Activated CD4-positive, CD25-positive, alpha-beta regulatory T cell treated with anti-CD3 and anti-CD28 coated beads, Interleukin-2, amount 50 U/mL, for 72 hours (primary cell): ENCODE measurements around the gene LTBP3.
A peak's percentile ranks its signal among the peaks of the same experiment; 100 is the strongest.

Experiments used
- DNase-seq: peaks from one replicate; pipeline ENCODE4 v3.0.0; 2021

The LTBP3 gene

GRCh38 chr11:65505466-65506289, 52.5 kb downstream of the LTBP3 start:
- no peak for DNase-seq

GRCh38 chr11:65504674-65505465, 53.3 kb downstream of the LTBP3 start:
- DNase-seq: no peak

GRCh38 chr11:65503949-65504673, 54.0 kb downstream of the LTBP3 start:
- DNase-seq: no peak

DNA sequence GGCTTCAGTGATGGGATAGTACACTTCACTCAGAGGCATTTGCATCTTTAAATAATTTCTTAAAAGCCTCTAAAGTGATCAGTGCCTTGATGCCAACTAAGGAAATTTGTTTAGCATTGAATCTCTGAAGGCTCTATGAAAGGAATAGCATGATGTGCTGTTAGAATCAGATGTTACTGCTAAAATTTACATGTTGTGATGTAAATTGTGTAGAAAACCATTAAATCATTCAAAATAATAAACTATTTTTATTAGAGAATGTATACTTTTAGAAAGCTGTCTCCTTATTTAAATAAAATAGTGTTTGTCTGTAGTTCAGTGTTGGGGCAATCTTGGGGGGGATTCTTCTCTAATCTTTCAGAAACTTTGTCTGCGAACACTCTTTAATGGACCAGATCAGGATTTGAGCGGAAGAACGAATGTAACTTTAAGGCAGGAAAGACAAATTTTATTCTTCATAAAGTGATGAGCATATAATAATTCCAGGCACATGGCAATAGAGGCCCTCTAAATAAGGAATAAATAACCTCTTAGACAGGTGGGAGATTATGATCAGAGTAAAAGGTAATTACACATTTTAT, 54.7 kb downstream of the LTBP3 start:
- no peak for DNase-seq

DNA sequence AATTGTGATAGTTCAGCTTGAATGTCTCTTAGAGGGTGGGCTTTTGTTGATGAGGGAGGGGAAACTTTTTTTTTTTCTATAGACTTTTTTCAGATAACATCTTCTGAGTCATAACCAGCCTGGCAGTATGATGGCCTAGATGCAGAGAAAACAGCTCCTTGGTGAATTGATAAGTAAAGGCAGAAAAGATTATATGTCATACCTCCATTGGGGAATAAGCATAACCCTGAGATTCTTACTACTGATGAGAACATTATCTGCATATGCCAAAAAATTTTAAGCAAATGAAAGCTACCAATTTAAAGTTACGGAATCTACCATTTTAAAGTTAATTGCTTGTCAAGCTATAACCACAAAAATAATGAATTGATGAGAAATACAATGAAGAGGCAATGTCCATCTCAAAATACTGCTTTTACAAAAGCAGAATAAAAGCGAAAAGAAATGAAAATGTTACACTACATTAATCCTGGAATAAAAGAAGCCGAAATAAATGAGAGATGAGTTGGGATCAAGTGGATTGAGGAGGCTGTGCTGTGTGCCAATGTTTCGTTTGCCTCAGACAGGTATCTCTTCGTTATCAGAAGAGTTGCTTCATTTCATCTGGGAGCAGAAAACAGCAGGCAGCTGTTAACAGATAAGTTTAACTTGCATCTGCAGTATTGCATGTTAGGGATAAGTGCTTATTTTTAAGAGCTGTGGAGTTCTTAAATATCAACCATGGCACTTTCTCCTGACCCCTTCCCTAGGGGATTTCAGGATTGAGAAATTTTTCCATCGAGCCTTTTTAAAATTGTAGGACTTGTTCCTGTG, 55.4 kb downstream of the LTBP3 start:
- no peak for DNase-seq

GRCh38 chr11:65502274-65502554, 55.9 kb downstream of the LTBP3 start:
- no peak for DNase-seq

DNA sequence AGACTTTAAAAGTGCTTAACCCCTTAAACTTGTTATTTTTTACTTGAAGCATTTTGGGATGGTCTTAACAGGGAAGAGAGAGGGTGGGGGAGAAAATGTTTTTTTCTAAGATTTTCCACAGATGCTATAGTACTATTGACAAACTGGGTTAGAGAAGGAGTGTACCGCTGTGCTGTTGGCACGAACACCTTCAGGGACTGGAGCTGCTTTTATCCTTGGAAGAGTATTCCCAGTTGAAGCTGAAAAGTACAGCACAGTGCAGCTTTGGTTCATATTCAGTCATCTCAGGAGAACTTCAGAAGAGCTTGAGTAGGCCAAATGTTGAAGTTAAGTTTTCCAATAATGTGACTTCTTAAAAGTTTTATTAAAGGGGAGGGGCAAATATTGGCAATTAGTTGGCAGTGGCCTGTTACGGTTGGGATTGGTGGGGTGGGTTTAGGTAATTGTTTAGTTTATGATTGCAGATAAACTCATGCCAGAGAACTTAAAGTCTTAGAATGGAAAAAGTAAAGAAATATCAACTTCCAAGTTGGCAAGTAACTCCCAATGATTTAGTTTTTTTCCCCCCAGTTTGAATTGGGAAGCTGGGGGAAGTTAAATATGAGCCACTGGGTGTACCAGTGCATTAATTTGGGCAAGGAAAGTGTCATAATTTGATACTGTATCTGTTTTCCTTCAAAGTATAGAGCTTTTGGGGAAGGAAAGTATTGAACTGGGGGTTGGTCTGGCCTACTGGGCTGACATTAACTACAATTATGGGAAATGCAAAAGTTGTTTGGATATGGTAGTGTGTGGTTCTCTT, 56.5 kb downstream of the LTBP3 start:
- DNase-seq: peak; percentile 23

DNA sequence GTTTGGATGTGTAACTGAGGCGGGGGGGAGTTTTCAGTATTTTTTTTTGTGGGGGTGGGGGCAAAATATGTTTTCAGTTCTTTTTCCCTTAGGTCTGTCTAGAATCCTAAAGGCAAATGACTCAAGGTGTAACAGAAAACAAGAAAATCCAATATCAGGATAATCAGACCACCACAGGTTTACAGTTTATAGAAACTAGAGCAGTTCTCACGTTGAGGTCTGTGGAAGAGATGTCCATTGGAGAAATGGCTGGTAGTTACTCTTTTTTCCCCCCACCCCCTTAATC, 57.0 kb downstream of the LTBP3 start:
- DNase-seq: no peak

- no peak for DNase-seq
Measured at GRCh38 chr11:65500387-65501185, 57.6 kb downstream of the LTBP3 start.

DNA sequence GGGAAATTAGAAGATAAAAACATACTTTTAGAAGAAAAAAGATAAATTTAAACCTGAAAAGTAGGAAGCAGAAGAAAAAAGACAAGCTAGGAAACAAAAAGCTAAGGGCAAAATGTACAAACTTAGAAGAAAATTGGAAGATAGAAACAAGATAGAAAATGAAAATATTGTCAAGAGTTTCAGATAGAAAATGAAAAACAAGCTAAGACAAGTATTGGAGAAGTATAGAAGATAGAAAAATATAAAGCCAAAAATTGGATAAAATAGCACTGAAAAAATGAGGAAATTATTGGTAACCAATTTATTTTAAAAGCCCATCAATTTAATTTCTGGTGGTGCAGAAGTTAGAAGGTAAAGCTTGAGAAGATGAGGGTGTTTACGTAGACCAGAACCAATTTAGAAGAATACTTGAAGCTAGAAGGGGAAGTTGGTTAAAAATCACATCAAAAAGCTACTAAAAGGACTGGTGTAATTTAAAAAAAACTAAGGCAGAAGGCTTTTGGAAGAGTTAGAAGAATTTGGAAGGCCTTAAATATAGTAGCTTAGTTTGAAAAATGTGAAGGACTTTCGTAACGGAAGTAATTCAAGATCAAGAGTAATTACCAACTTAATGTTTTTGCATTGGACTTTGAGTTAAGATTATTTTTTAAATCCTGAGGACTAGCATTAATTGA, 58.3 kb downstream of the LTBP3 start:
- DNase-seq: no peak

DNA sequence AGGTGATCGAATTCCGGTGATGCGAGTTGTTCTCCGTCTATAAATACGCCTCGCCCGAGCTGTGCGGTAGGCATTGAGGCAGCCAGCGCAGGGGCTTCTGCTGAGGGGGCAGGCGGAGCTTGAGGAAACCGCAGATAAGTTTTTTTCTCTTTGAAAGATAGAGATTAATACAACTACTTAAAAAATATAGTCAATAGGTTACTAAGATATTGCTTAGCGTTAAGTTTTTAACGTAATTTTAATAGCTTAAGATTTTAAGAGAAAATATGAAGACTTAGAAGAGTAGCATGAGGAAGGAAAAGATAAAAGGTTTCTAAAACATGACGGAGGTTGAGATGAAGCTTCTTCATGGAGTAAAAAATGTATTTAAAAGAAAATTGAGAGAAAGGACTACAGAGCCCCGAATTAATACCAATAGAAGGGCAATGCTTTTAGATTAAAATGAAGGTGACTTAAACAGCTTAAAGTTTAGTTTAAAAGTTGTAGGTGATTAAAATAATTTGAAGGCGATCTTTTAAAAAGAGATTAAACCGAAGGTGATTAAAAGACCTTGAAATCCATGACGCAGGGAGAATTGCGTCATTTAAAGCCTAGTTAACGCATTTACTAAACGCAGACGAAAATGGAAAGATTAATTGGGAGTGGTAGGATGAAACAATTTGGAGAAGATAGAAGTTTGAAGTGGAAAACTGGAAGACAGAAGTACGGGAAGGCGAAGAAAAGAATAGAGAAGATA, 59.0 kb downstream of the LTBP3 start, which contains the start of gene MALAT1:
MALAT1 (plus strand) TSS at position 69 of the 736 bp plus-strand sequence.
- peak; percentile 92 for DNase-seq

DNA sequence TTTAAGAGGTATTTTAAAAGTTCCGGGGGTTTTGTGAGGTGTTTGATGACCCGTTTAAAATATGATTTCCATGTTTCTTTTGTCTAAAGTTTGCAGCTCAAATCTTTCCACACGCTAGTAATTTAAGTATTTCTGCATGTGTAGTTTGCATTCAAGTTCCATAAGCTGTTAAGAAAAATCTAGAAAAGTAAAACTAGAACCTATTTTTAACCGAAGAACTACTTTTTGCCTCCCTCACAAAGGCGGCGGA, 59.5 kb downstream of the LTBP3 start:
- DNase-seq: no peak

DNA sequence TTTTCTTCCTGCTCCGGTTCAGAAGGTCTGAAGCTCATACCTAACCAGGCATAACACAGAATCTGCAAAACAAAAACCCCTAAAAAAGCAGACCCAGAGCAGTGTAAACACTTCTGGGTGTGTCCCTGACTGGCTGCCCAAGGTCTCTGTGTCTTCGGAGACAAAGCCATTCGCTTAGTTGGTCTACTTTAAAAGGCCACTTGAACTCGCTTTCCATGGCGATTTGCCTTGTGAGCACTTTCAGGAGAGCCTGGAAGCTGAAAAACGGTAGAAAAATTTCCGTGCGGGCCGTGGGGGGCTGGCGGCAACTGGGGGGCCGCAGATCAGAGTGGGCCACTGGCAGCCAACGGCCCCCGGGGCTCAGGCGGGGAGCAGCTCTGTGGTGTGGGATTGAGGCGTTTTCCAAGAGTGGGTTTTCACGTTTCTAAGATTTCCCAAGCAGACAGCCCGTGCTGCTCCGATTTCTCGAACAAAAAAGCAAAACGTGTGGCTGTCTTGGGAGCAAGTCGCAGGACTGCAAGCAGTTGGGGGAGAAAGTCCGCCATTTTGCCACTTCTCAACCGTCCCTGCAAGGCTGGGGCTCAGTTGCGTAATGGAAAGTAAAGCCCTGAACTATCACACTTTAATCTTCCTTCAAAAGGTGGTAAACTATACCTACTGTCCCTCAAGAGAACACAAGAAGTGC, 60.0 kb downstream of the LTBP3 start:
- peak; percentile 60 for DNase-seq

GRCh38 chr11:65497141-65498041, 60.8 kb downstream of the LTBP3 start:
- peak; percentile 97 for DNase-seq

- no peak for DNase-seq
Measured at GRCh38 chr11:65496304-65497140, 61.6 kb downstream of the LTBP3 start.

GRCh38 chr11:65493367-65494176, 64.6 kb downstream of the LTBP3 start:
- DNase-seq: peak; percentile 25
